ENCODE results near the gene THADA.

THADA gene

GRCh38 chr2:43333101-43333655 is 262.7 kb downstream of the THADA start:
- DNase-seq = no peak
- in situ Hi-C loops (cut with HindIII; ENCODE audit: low pct_ligation_motif_present, low pct_unique_long_range_greater_than_20kb, low sequenced_read_pairs) = no loop called here

- in situ Hi-C loops (cut with HindIII; ENCODE audit: low pct_ligation_motif_present, low pct_unique_long_range_greater_than_20kb, low sequenced_read_pairs) = no loop called here
These were observed 263.2 kb downstream of the THADA start for GRCh38 chr2:43332653-43333052.

GRCh38 chr2:43331422-43331821 is 264.4 kb downstream of the THADA start:
- no peak for DNase-seq
- in situ Hi-C loops (cut with HindIII; ENCODE audit: low pct_ligation_motif_present, low pct_unique_long_range_greater_than_20kb, low sequenced_read_pairs) = no loop called here

More at GRCh38 chr2:43332653-43333052, 263.2 kb downstream of the THADA start:
- DNase-seq = no peak

GRCh38 chr2:43329637-43330036 is 266.2 kb downstream of the THADA start:
- no peak for DNase-seq
- in situ Hi-C loops (cut with HindIII; ENCODE audit: low pct_ligation_motif_present, low pct_unique_long_range_greater_than_20kb, low sequenced_read_pairs) = no loop called here

GRCh38 chr2:43328832-43329231 is 267.0 kb downstream of the THADA start:
- in situ Hi-C loops (cut with HindIII; ENCODE audit: low pct_ligation_motif_present, low pct_unique_long_range_greater_than_20kb, low sequenced_read_pairs) = no loop called here
- no peak for DNase-seq

- in situ Hi-C loops (cut with HindIII; ENCODE audit: low pct_ligation_motif_present, low pct_unique_long_range_greater_than_20kb, low sequenced_read_pairs) = no loop called here
- no peak for DNase-seq
These were observed 267.7 kb downstream of the THADA start for GRCh38 chr2:43328133-43328532.

- in situ Hi-C loops (cut with HindIII; ENCODE audit: low pct_ligation_motif_present, low pct_unique_long_range_greater_than_20kb, low sequenced_read_pairs) = no loop called here
- DNase-seq = no peak
These were observed 268.7 kb downstream of the THADA start for GRCh38 chr2:43327119-43327518.

GRCh38 chr2:43326101-43326825 is 269.6 kb downstream of the THADA start:
- DNase-seq = no peak
- in situ Hi-C loops (cut with HindIII; ENCODE audit: low pct_ligation_motif_present, low pct_unique_long_range_greater_than_20kb, low sequenced_read_pairs) = no loop called here

GRCh38 chr2:43325107-43325811 is 270.6 kb downstream of the THADA start:
- in situ Hi-C loops (cut with HindIII; ENCODE audit: low pct_ligation_motif_present, low pct_unique_long_range_greater_than_20kb, low sequenced_read_pairs) = no loop called here

GRCh38 chr2:43324259-43325106 is 271.4 kb downstream of the THADA start:
- in situ Hi-C loops (cut with HindIII; ENCODE audit: low pct_ligation_motif_present, low pct_unique_long_range_greater_than_20kb, low sequenced_read_pairs) = no loop called here
- DNase-seq = no peak

More at GRCh38 chr2:43325107-43325811, 270.6 kb downstream of the THADA start:
- no peak for DNase-seq

- in situ Hi-C loops (cut with HindIII; ENCODE audit: low pct_ligation_motif_present, low pct_unique_long_range_greater_than_20kb, low sequenced_read_pairs) = no loop called here
- no peak for DNase-seq
These were observed 272.0 kb downstream of the THADA start for GRCh38 chr2:43323857-43324256.

GRCh38 chr2:43321446-43321845 is 274.4 kb downstream of the THADA start:
- DNase-seq = no peak
- in situ Hi-C loops (cut with HindIII; ENCODE audit: low pct_ligation_motif_present, low pct_unique_long_range_greater_than_20kb, low sequenced_read_pairs) = no loop called here

- DNase-seq = no peak
These were observed 276.3 kb downstream of the THADA start for GRCh38 chr2:43319541-43319940.

GRCh38 chr2:43318791-43319190 is 277.0 kb downstream of the THADA start:
- in situ Hi-C loops (cut with HindIII; ENCODE audit: low pct_ligation_motif_present, low pct_unique_long_range_greater_than_20kb, low sequenced_read_pairs) = no loop called here
- no peak for DNase-seq

More at GRCh38 chr2:43319541-43319940, 276.3 kb downstream of the THADA start:
- in situ Hi-C loops (cut with HindIII; ENCODE audit: low pct_ligation_motif_present, low pct_unique_long_range_greater_than_20kb, low sequenced_read_pairs) = no loop called here

GRCh38 chr2:43317680-43318079 is 278.2 kb downstream of the THADA start:
- no peak for DNase-seq
- in situ Hi-C loops (cut with HindIII; ENCODE audit: low pct_ligation_motif_present, low pct_unique_long_range_greater_than_20kb, low sequenced_read_pairs) = no loop called here

GRCh38 chr2:43317194-43317593 is 278.6 kb downstream of the THADA start:
- no peak for DNase-seq
- in situ Hi-C loops (cut with HindIII; ENCODE audit: low pct_ligation_motif_present, low pct_unique_long_range_greater_than_20kb, low sequenced_read_pairs) = no loop called here

- no peak for DNase-seq
- in situ Hi-C loops (cut with HindIII; ENCODE audit: low pct_ligation_motif_present, low pct_unique_long_range_greater_than_20kb, low sequenced_read_pairs) = no loop called here
These were observed 280.4 kb downstream of the THADA start for GRCh38 chr2:43315482-43315881.

- in situ Hi-C loops (cut with HindIII; ENCODE audit: low pct_ligation_motif_present, low pct_unique_long_range_greater_than_20kb, low sequenced_read_pairs) = no loop called here
- DNase-seq = no peak
These were observed 281.4 kb downstream of the THADA start for GRCh38 chr2:43314299-43314927.

Data from ACHN (cell line).